RWPE2 (cell line): Measurements from ENCODE around the gene DENND6B.

Experiments
- ATAC-seq: fragments of 200-7000 bp; cut with Tn5 transposase; 3 replicates; pipeline ENCODE4 v1.9.1; 2021; ENCODE audit warnings: low read depth
- DNase-seq: peaks from one replicate; pipeline ENCODE4 v3.0.0-alpha.2; 2020; ENCODE audit warnings: low spot score
- H3K27ac ChIP-seq: fragments of 450-650 bp; 2 replicates; pipeline ENCODE4 v1.5.1; 2017; ENCODE audit warnings: mild to moderate bottlenecking; ENCODE audit not compliant: poor library complexity, severe bottlenecking
- H3K27me3 ChIP-seq: fragments of 250-450 bp; sonication (Bioruptor Pico); 2 replicates; pipeline ENCODE4 v1.5.1; 2021; ENCODE audit warnings: mild to moderate bottlenecking, moderate library complexity; ENCODE audit not compliant: insufficient read depth, poor library complexity, severe bottlenecking
- H3K36me3 ChIP-seq: fragments of 250-450 bp; sonication (Bioruptor Pico); 2 replicates; pipeline ENCODE4 v1.5.1; 2020; ENCODE audit warnings: low read depth, mild to moderate bottlenecking, moderate library complexity
- H3K4me1 ChIP-seq: fragments of 250-450 bp; sonication (Bioruptor Pico); 2 replicates; pipeline ENCODE4 v1.5.1; 2021; ENCODE audit warnings: mild to moderate bottlenecking, moderate library complexity; ENCODE audit not compliant: insufficient read depth, poor library complexity, severe bottlenecking
- H3K4me3 ChIP-seq: fragments of 250-450 bp; sonication (Bioruptor Pico); 2 replicates; pipeline ENCODE4 v1.5.1; 2021; ENCODE audit warnings: mild to moderate bottlenecking, moderate library complexity; ENCODE audit not compliant: severe bottlenecking
- H3K9me3 ChIP-seq: fragments of 250-450 bp; sonication (Bioruptor Pico); 2 replicates; pipeline ENCODE4 v1.5.1; 2021; ENCODE audit warnings: mild to moderate bottlenecking, moderate library complexity; ENCODE audit not compliant: severe bottlenecking
- TF ChIP-seq, protein P1 (sequence below): fragments of 450-650 bp; IDR thresholded peaks from one replicate; pipeline ENCODE4 v1.5.1; 2017; ENCODE audit warnings: mild to moderate bottlenecking, moderate library complexity; ENCODE audit not compliant: poor library complexity, severe bottlenecking

The DENND6B gene

GRCh38 chr22:50299785-50300619 lies 26.8 kb downstream of the DENND6B start:
- Histone ChIP-seq H3K27me3 (no peaks in the 10 kb centered on the region), H3K27ac (peak overlapping the region; percentile 99), H3K9me3 (no peaks in the 10 kb centered on the region), H3K4me3 (no peak overlapping the region), H3K36me3 (peaks cover 25% of the 10 kb centered on the region), H3K4me1 (peaks cover 43% of the 10 kb centered on the region)
- DNase-seq (no peak), ATAC-seq (no peak)
- TF ChIP-seq, protein P1, sequence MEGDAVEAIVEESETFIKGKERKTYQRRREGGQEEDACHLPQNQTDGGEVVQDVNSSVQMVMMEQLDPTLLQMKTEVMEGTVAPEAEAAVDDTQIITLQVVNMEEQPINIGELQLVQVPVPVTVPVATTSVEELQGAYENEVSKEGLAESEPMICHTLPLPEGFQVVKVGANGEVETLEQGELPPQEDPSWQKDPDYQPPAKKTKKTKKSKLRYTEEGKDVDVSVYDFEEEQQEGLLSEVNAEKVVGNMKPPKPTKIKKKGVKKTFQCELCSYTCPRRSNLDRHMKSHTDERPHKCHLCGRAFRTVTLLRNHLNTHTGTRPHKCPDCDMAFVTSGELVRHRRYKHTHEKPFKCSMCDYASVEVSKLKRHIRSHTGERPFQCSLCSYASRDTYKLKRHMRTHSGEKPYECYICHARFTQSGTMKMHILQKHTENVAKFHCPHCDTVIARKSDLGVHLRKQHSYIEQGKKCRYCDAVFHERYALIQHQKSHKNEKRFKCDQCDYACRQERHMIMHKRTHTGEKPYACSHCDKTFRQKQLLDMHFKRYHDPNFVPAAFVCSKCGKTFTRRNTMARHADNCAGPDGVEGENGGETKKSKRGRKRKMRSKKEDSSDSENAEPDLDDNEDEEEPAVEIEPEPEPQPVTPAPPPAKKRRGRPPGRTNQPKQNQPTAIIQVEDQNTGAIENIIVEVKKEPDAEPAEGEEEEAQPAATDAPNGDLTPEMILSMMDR: no peak

- Histone ChIP-seq H3K9me3 (no peaks in the 10 kb centered on the region), H3K27me3 (no peaks in the 10 kb centered on the region), H3K27ac (peak overlapping the region; percentile 99), H3K4me1 (peaks cover 43% of the 10 kb centered on the region), H3K4me3 (no peak overlapping the region), H3K36me3 (peaks cover 31% of the 10 kb centered on the region)
- TF ChIP-seq, protein P1: no peak
- DNase-seq (no peak), ATAC-seq (no peak)
Observed at GRCh38 chr22:50298937-50299784, 27.7 kb downstream of the DENND6B start.

- TF ChIP-seq, protein P1: no peak
- Histone ChIP-seq H3K9me3 (no peaks in the 10 kb centered on the region), H3K36me3 (peaks cover 29% of the 10 kb centered on the region), H3K27ac (peak overlapping the region; percentile 99), H3K4me1 (peaks cover 40% of the 10 kb centered on the region), H3K4me3 (no peak overlapping the region), H3K27me3 (no peaks in the 10 kb centered on the region)
- no peak for DNase-seq
- no peak for ATAC-seq
Observed at GRCh38 chr22:50298266-50298637, 28.6 kb downstream of the DENND6B start.

DNA sequence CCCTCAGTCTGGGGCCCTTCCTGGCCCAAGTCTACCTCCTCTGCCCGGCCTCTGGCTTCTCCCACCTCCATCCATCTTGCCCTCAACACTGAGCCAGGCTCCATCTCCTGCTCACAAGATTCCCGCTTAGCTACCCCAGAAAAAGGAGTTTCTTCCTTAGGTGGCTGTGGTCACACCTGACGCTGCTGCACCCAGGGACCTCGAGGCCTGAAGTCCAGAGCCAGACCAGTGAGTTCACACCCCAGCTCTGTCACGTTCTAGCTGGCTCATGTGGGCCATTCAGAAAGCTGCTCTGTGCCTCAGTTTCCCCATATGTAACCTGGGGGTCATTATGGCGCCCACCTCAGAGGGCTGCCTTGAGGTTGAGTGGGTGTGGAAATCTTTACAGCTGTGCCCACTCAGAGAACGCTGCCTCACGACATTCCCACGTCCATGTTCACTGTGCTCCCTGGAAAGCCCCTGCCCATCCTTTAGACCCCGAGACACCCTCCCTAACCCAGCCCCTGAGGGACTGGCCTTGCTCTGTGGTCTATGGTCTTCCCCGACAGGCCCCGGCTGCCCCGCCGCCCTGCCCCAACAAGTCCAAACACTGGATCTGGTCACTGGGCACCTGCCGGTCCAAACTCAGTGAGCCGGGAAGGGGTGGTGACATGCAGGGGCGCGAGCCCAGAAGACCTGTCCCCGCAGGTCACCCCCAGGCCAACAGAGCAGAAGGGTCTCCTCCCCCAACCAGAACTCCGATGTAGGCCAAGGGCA lies 29.1 kb downstream of the DENND6B start:
- H3K4me1 ChIP-seq: peaks cover 34% of the 10 kb centered on the region
- no peak for DNase-seq
- no peak for ATAC-seq
- peaks cover 26% of the 10 kb centered on the region for H3K36me3 ChIP-seq
- no peaks in the 10 kb centered on the region for H3K9me3 ChIP-seq
- H3K27me3 ChIP-seq: no peaks in the 10 kb centered on the region
- H3K4me3 ChIP-seq: no peak overlapping the region
- H3K27ac ChIP-seq: peak overlapping the region; percentile 99
- TF ChIP-seq, protein P1: no peak
